Activated CD8-positive, alpha-beta memory T cell treated with anti-CD3 and anti-CD28 coated beads for 48 hours (primary cell): ENCODE data around the gene PDGFA.

ENCODE experiments used
- DNase-seq, 3 experiments: peaks; one replicate each; pipeline ENCODE4 v3.0.0-alpha.2; 2020; ENCODE audit warnings: low read depth in 2 of 3, low spot score in 2 of 3

Gene PDGFA

GRCh38 chr7:519484-520390 lies at the start of gene PDGFA:
Gene PDGFA, minus strand, starts transcription at chr7:519846. Its CDS starts 845 bp downstream, at chr7:519001.
- DNase-seq = no peak

- DNase-seq = no peak
Measured at GRCh38 chr7:568031-568951, 48.6 kb upstream of the PDGFA start.

- no peak for DNase-seq
Measured at GRCh38 chr7:567305-567883, 47.7 kb upstream of the PDGFA start.

- no peak for DNase-seq
Measured at GRCh38 chr7:566100-566499, 46.5 kb upstream of the PDGFA start.

- DNase-seq = no peak
Measured at GRCh38 chr7:564176-564865, 44.7 kb upstream of the PDGFA start.

GRCh38 chr7:563629-564170 lies 44.1 kb upstream of the PDGFA start:
- DNase-seq = no peak

GRCh38 chr7:562789-563628 lies 43.4 kb upstream of the PDGFA start:
- no peak for DNase-seq

- no peak for DNase-seq
Measured at GRCh38 chr7:562374-562675, 42.7 kb upstream of the PDGFA start.

GRCh38 chr7:561631-562373 lies 42.2 kb upstream of the PDGFA start:
- no peak for DNase-seq

- no peak for DNase-seq
Measured at GRCh38 chr7:560966-561630, 41.5 kb upstream of the PDGFA start.

GRCh38 chr7:559396-559705 lies 39.7 kb upstream of the PDGFA start:
- no peak for DNase-seq

- no peak for DNase-seq
Measured at GRCh38 chr7:557558-557881, 37.9 kb upstream of the PDGFA start.

- DNase-seq = no peak
Measured at GRCh38 chr7:556837-557557, 37.4 kb upstream of the PDGFA start.

- DNase-seq = no peak
Measured at GRCh38 chr7:556291-556826, 36.7 kb upstream of the PDGFA start.

- DNase-seq = no peak
Measured at GRCh38 chr7:555551-556160, 36.0 kb upstream of the PDGFA start.

- no peak for DNase-seq
Measured at GRCh38 chr7:553636-554111, 34.0 kb upstream of the PDGFA start.

- no peak for DNase-seq
Measured at GRCh38 chr7:552868-553635, 33.4 kb upstream of the PDGFA start.
